Stimulated activated CD4-positive, alpha-beta T cell treated with anti-CD3 and anti-CD28 coated beads, Interleukin-2, amount 100 ng/mL, for 24 hours (primary cell): ENCODE data around the gene CEP85.
A peak's percentile ranks its signal among the peaks of the same experiment; 100 is the strongest.

Source experiments
- DNase-seq, 2 donors: peaks; one replicate each; pipeline ENCODE4 v3.0.0-alpha.2; 2020

Gene CEP85, protein sequence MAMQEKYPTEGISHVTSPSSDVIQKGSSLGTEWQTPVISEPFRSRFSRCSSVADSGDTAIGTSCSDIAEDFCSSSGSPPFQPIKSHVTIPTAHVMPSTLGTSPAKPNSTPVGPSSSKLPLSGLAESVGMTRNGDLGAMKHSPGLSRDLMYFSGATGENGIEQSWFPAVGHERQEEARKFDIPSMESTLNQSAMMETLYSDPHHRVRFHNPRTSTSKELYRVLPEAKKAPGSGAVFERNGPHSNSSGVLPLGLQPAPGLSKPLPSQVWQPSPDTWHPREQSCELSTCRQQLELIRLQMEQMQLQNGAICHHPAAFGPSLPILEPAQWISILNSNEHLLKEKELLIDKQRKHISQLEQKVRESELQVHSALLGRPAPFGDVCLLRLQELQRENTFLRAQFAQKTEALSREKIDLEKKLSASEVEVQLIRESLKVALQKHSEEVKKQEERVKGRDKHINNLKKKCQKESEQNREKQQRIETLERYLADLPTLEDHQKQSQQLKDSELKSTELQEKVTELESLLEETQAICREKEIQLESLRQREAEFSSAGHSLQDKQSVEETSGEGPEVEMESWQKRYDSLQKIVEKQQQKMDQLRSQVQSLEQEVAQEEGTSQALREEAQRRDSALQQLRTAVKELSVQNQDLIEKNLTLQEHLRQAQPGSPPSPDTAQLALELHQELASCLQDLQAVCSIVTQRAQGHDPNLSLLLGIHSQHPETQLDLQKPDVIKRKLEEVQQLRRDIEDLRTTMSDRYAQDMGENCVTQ

DNA sequence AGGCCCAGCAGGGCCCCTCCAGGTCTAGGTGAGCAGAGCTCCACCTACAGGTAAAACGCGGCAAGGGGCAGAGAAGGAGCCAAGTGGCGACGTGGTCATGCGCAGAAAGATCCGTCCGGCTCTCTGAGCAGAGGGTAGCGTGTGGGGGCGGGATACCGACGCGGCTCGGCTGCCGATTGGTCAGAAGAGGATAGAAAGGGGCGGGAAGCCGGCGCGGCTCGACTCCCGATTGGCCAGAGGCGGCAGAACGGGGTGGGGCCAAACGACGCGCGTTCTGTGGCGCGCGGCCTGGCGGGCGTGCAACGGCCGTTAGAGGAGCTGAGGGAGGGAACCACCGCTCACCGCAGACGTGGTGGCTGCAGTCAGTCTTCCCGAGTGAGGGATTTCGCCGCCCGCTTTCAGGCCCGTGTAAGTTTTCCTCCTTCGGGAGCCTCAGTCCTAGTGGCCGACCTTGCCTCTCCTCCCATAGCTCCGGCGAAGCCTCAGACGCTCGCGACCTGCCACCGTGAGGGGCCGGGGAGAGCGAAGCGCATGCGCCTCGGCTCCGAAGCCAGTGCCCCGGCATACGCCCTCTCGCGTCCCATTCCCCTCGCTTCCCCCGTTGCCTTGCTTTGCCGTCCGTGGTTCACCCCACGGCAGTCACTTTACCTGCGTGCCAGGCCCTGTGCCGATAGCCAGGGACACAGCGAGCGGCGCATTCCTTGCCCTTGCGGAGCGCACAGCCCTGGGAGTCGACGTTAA lies at the start of gene CEP85:
Gene CEP85, plus strand, starts transcription at position 298 of the 741 bp plus-strand sequence. CDS start 5,584 bp downstream, outside the sequence.
- DNase-seq: peak; percentile 98

DNA sequence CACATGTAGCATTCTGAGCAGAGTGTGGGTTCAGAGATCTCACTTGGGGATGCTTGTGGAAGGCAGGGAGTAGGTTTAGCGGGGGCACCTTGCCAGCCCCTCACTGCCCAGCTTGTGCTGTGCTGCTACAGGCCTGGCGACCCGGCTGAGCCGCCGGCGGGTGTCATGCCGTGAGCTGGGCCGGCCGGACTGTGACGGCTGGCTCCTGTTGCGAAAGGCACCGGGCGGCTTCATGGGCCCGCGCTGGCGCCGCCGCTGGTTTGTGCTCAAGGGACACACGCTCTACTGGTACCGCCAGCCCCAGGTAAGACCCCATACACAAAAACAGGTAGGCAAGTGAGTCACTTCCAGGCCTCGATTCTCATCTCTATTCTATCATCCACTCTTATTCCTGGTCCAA lies 49.1 kb upstream of the CEP85 start:
- DNase-seq: no peak

DNA sequence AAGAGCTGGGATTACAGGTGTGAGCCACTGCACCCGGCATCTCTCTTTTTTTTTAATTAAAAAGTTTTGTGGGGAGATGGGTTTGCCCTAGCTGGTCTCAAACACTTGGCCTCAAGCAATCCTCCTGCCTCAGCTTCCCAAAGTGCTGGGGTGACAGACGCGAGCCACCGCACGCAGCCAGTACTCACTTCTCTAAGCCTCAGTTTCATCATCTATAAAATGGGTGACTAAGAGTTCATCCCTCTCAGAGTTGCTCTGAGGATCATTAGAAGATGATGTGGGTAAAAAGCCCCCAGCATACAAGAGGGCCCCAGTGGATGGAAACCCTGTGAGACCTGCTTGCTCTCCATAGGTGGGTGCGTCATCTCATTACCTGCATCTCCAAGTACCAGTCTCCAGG lies 46.1 kb upstream of the CEP85 start:
- no peak for DNase-seq

DNA sequence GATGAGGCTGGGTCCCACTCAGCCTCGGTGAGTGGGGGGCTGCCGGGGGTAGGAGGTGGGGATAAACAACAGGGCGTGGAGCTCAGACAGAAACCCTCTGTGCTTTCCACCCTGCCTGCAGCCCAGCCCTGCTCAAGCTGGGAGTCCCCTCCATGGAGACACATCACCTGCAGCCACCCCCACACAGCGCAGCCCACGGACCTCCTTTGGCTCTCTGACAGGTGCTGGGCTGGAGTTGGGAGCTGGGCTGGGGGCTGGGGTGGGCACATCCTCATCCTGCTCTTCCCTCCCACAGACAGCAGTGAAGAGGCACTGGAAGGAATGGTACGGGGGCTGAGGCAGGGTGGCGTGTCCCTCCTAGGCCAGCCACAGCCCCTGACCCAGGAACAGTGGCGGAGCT lies 45.5 kb upstream of the CEP85 start:
- no peak for DNase-seq

DNA sequence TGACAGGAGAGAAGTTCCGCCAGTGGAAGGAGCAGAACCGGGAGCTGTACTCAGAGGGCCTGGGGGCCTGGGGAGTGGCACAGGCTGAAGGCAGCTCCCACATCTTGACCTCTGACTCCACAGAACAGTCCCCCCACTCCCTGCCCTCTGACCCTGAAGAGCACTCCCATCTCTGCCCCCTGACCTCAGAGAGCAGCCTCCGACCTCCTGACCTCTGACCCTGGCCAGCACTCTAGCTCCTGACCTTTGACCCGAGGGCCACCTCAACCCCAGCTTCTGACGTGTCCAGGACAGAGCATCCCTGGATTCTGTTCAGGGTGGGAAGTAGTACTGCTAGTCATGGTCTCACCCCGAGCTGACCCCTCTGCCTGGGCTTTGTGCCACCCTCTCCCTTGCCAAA lies 44.7 kb upstream of the CEP85 start:
- no peak for DNase-seq

DNA sequence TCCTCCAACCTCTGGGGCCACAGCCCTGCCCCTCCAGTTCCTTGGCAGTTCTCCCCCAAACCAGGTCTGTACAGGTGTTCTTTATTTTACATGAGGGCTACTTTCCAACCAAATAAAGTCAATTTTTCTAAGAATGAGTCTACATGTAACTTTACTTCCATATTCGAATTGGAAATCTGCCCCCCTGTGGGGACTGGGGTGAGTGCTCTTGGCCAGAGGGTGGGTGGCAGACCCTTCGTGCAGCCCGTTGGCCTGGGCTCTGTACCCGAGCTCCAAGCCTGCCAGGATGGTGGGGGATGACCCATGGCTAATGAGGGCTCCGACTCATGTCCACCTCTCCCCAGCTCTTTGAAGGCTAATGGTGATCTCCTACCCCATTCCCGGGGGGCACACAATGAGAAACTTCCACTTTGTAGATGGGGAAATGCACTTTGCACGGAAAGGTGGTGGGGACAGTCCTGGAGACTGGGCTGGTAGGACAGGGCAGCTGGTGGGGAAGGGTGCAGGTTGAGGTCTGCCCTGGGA lies 44.2 kb upstream of the CEP85 start:
- no peak for DNase-seq

DNA sequence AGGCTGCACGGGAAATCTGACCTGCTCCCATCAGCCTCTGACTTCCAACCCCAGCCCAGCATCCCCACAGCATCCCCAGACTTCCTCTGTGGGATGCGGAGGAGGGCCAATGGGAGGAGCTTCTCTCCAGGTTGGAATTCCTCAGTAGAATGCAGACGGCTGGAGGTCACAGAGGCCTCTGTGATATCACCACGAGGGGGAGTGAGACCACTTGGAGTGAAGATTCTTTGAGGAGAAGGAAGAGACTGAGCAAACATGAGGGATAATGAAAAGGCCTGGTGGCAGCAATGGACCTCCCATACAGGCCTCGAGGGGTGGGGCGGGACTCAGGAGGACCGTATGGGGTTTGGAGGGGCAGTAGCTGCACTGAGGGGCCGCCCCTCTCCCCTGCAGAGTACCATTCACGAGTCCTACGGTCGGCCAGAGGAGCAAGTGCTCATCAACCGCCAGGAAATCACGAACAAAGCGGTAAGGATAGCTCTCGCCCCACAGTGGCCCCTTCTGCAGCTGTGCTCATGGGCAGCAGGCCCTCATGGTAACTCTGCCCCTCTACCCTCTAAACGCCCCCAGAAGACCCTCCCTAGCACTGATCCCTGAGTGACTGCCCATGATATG lies 43.5 kb upstream of the CEP85 start, which contains the start of gene CATSPER4:
Gene CATSPER4, plus strand, starts transcription at position 230 of the 615 bp plus-strand sequence. Its CDS starts 26 bp downstream, at position 256.
- DNase-seq: no peak

DNA sequence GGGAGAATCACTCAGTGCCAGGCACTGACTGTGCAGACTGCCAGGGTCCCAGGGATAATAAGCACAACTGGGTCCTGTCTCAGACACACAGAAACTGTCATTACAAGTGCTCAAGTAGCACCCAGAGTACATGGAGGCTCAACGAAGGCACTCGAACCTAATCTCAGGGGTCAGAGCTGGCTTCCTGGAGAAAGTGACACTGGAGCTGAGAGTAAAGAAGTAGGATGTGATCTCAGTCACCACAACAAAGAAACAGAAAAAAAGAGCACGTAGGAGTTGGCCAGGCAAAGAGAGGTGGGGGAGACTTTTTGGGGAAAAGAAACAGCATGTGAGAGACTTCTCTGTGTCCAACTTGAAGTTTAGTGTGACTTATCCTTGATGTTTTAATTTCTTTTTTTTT lies 42.3 kb upstream of the CEP85 start:
- DNase-seq: no peak

DNA sequence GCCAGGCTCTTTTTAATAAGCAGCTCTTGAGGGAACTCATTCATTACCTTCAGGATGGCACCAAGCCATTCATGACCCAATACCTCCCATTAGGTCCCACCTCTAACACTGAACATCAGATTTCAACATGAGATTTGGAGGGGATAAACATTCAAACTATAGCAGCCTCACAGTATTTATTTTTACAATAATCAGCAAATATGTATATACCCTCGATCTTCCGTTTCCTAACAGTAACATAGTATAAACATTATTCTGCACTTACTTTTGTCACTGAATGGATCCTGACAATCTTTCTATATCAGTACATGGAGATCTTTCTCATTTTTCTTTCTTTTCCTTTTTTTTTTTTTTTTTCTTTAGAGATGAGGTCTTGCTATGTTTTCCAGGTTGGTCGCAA lies 38.2 kb upstream of the CEP85 start:
- no peak for DNase-seq

DNA sequence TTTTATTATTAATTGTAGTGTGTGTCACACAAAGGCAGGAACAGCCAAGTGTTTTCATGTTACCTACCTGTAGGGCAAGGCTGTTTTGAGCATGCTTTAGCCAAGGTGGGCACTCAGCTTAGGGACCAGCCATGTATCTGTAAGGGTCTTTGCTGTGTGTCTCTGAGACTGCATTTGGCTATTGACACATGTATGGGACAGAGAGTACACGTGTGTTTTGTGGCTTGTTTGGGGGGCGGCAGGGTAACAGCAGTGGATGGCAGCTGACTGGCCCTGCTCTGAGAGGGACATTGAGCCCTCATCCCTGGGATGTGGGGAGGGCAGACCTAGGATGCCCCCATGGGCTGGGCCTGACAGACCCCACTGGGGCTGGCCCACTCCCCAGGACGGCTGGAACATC lies 36.7 kb upstream of the CEP85 start:
- no peak for DNase-seq

DNA sequence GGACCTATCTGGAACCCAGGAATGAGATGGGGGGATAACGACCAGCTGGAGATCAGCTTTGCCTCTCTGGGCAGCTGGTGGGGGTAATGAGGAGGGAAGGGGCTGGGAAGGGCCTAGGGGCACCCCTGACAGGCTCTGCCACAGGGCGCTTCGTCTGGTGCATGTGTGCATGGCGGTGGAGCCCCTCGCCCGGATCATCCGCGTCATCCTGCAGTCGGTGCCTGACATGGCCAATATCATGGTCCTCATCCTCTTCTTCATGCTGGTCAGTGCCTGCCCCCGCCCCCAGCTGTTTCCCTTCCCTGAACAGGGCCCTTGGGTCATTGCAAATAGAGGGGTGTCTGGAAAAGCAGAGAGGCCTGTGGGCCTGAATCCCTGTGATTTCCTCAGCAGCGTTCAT lies 36.2 kb upstream of the CEP85 start:
- DNase-seq: no peak

DNA sequence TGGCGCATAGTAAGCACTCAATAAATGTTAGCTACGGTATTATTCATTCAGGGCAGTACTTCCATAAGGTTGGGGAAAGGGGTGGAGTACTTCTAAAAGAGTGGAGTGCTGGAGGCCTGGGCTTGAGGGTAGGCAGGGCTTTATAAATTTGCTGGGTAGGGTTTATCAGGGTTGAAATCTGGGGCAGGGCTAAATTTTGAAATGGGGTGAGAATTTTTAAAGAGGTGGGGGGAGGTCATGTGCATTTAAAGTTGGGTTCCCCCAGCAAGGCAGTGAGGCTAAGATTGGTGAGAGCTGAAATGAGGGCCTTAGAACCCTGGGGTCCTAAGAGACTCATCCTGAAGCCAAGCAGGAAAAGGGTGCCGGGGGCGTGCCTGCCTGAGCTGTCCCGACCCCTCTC lies 33.6 kb upstream of the CEP85 start:
- DNase-seq: no peak

DNA sequence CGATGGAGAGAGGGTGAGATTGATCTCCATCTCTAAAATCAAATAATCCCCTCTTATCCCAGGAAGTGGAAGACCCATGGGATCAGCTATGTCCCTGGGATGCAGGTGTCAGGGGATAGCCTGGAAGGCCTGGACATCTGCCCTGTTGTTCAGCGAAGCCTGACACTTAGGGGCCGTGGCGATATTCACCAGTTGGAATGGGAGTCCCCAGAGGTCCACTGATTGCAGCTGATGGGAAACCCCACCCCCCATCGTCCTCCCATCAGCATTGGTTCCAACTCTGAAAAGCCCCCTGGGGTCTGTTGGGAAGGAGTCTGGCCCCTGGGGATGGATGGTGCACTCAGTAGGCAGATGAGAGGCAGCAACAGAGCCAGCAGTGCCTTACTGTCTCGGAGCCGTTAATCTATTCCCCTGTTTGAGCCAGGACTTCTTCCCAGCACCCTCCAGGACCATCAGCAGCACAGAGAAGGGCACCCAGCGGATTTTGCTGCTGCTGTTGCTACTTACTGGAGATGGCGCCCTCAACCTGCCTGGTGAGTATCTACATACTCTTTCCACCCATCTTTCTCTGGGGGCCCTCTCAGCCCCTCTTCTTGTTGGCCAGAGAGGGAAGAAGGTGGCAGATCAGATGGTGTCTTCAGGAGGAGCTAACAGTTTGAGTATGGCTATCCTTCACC lies 30.2 kb upstream of the CEP85 start:
- DNase-seq: no peak

DNA sequence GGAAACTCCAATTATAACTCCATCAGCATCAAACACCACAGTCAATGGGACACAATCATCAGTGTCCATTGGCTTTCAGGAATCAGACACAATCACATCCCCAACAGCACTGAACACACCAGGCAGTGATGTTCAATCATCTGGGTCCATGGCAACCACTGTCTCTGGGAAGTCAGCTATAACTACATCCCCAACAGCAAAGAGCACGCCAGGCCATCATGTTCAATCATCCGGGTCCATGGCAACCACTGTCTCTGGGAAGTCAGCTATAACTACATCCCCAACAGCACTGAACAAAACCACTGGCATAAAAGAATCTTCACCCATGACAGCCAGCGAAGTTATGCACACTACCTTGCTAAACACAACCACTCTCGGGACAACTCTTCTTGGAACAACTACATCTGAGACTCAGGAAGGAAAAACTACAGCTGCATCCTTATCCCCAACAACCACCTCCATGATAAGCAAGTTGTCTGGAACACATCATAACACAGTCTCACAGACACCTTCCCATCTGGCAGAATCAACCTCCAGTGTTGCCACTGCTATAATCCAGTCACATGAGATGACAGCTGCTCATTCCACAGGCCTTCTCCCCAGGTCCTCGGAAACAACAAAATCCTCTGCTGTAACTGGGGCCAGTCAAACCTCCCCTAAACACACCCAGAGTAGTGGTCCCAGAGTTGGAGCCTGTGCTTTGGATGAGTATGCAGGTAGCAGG lies 23.7 kb upstream of the CEP85 start:
- no peak for DNase-seq

DNA sequence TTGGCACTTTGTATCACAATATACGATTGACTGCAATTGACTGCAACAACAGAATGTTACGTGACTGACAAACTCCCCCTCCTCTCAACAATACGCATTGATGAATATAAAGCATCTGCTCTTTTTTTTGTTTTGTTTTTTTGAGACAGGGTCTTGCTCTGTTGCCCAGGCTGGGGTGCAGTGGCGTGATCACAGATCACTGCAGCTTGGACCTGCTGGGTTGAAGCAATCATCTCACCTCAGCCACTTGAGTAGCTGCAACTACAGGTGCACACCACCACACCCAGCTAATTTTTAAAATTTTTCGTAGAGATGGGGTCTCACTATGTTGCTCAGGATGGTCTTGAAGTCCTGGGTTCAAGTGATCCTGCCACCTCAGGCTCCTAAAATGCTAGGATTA lies 21.3 kb upstream of the CEP85 start:
- DNase-seq: no peak

DNA sequence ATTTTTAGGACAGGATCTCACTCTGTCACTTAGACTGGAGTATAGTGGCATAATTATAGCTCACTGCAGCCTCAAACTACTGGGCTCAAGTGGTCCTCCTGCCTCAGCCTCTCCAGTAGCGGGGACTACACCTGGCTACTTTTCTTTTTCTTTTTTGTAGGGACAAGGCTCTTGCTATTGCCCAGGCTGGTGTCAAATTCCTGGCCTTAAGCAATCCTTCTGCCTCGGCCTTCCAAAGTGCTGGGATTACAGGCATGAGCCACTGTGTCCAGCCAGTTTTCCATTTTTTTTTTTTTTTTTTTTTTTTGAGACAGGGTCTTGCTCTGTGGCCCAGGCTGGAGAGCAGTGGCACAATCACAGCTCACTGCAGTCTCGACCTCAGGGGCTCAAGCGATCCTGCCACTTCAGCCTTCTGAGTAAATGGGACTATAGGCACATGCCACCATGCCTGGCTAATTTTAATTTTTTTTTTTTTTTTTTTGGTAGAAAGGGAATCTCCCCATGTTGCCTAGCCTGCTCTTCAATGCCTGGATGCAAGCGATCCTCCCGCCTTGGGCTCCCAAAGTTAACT lies 20.6 kb upstream of the CEP85 start:
- DNase-seq: no peak

DNA sequence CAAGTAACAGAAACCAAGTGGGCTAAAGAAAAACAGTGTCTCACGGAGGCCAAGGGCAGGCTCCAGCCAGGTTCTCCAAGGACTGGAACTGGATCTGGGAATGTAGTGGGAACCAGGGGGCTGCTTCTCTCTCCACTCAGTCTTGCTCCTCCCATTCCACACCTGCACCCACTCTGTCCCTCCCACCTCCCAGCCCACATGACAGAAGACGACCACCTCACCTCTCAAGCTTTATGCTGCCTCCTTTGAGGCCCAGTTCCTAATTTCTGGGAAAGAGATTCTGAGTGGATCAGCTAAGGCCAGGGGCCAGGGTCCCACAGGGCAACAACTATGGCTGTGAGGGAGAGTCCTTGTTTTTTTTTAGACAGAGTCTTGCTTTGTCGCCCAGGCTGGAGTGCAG lies 18.8 kb upstream of the CEP85 start:
- DNase-seq: no peak

DNA sequence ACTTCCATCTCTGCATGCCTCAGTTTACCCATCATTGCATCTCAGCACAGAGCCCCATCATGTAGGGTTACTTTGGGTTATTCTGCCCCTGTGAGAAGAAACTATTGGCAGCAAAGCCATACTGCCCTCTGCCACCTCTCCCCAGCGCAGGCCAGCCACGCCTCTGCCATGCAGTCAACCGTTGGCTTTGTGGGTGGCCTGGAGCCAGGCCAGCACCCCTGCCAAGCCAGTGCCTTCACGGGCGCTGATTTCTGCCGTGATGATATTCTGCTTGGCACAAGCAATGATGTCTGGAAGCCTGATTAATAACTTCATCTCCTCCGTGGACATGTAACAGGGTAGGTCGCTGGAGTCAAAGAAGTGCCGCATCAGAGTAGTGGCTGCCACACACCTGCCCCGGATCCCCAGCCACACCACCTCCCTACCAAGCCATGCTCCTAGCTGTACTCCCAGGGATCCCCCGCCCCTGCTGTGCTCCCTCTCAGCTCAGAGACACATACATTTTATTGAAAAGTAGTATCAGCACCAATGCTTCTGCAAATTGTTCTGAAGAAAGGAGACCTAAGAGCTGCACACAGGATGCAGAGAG lies 15.0 kb upstream of the CEP85 start:
- DNase-seq: no peak

DNA sequence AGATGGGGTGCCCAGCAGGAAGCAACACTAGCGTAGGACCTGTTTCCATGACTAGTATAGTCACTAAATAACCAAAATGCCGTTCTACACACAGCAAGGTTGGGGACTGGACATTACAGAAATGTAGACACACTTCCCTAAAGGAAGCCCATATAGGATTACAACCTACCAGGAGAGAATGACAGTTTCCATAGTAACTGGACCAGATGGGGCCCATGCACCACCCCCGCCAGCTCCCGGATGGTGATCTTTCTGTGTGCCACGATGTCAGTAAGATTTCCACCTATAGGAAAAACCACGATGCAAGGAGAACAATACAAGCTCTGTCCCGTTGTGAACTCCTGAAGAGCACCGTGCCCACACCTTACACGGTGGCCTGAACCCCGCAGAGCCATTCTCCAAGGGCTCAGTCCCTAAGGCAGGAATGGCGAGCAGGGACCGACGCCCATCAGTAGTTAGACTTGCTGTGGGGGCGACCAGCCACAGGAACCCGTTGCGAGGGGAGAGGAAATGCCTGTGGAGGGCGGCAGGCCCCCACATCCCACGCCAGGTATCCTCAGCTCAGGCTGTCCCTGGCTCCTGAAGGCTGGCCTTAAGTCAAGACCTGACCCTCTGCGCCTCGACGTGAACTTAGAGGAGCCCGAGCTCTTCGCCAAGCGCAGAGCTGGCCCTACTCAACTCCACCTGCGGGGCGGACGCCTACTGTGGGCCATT lies 13.6 kb upstream of the CEP85 start:
- no peak for DNase-seq

DNA sequence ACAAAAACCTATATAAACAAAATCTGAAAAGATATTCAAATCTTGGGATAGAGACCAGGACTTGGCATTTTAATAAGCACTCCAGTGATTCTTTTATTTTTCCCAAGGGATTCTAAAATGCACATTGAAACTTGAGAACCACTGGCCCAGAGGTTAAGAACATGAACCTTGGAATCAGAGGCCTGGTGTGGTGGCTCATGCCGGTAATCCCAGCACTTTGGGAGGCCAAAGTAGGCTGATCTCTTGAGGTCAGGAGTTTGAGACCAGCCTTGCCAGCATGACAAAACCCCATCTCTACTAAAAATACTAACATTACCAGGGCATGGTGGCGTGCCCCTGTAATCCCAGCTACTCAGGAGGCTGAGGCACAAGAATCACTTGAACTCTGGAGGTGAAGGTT lies 12.9 kb upstream of the CEP85 start:
- DNase-seq: no peak
